Mesenchymal stem cell (in vitro differentiated cells and primary cell): Measurements from ENCODE around the gene C6orf62.
"Not testable (repeated sequence)": the region's sequence is repeated elsewhere in the genome, so short reads cannot be mapped to it uniquely, and the experiment has no call there.

Experiments used
- DNase-seq: peaks from one replicate; pipeline ENCODE4 v3.0.0-alpha.2; 2013
- H2AFZ ChIP-seq: one replicate; pipeline ENCODE4 v1.6.1; 2013; ENCODE audit warnings: low read depth, mild to moderate bottlenecking, control low read depth, inconsistent platforms, low read length, moderate library complexity
- H2AK5ac ChIP-seq: 2 replicates; pipeline ENCODE4 v1.6.1; 2013; ENCODE audit warnings: low read length, moderate library complexity, mild to moderate bottlenecking, inconsistent platforms; ENCODE audit not compliant: severe bottlenecking
- H2BK120ac ChIP-seq: one replicate; pipeline ENCODE4 v1.6.1; 2013; ENCODE audit warnings: low read depth, mild to moderate bottlenecking, inconsistent platforms, low read length, moderate library complexity
- H2BK12ac ChIP-seq, 2 experiments: one replicate each; pipeline ENCODE4 v1.6.1; 2013; ENCODE audit warnings: inconsistent platforms in 2 of 2, low read length in 2 of 2, mild to moderate bottlenecking in 2 of 2, moderate library complexity in 2 of 2, control low read depth in 1 of 2
- H2BK15ac ChIP-seq: one replicate; pipeline ENCODE4 v1.6.1; 2013; ENCODE audit warnings: mild to moderate bottlenecking, low read depth, inconsistent platforms; ENCODE audit not compliant: poor library complexity, severe bottlenecking
- H2BK5ac ChIP-seq: 2 replicates; pipeline ENCODE4 v1.6.1; 2013; ENCODE audit warnings: low read depth, mild to moderate bottlenecking, low read length, control low read depth, inconsistent platforms; ENCODE audit not compliant: poor library complexity, severe bottlenecking
- H3K14ac ChIP-seq, 2 experiments: one replicate each; pipeline ENCODE4 v1.6.1; 2013; ENCODE audit warnings: inconsistent platforms in 2 of 2, low read length in 2 of 2, control low read depth in 1 of 2, mild to moderate bottlenecking in 1 of 2, moderate library complexity in 1 of 2
- H3K18ac ChIP-seq, 2 experiments: one replicate each; pipeline ENCODE4 v1.6.1; 2013; ENCODE audit warnings: inconsistent platforms in 2 of 2, low read length in 2 of 2, control low read depth in 1 of 2, low read depth in 1 of 2, mild to moderate bottlenecking in 1 of 2
- H3K23ac ChIP-seq, 2 experiments: one replicate each; pipeline ENCODE4 v1.6.1; 2013; ENCODE audit warnings: inconsistent platforms in 2 of 2, low read length in 2 of 2, mild to moderate bottlenecking in 2 of 2, moderate library complexity in 2 of 2, control low read depth in 1 of 2
- H3K27ac ChIP-seq: 2 replicates; pipeline ENCODE4 v1.5.1; 2013; ENCODE audit warnings: mild to moderate bottlenecking, moderate library complexity, low read length, control low read depth, inconsistent platforms; ENCODE audit not compliant: poor library complexity, severe bottlenecking
- H3K27me3 ChIP-seq, 2 experiments: 2 replicates each; pipeline versions ENCODE4 v1.6.1 to v1.7.0; 2013; ENCODE audit warnings: low read length in 2 of 2, mild to moderate bottlenecking in 2 of 2, moderate library complexity in 2 of 2, control low read depth in 1 of 2, inconsistent platforms in 1 of 2; ENCODE audit not compliant: control insufficient read depth in 1 of 2, insufficient read depth in 1 of 2
- H3K36me3 ChIP-seq, 2 experiments: 2 replicates each; pipeline versions ENCODE4 v1.6.1 to v1.7.0; 2013; ENCODE audit warnings: low read length in 2 of 2, control low read depth in 1 of 2, inconsistent platforms in 1 of 2, low read depth in 1 of 2, mild to moderate bottlenecking in 1 of 2; ENCODE audit not compliant: insufficient read depth in 2 of 2, control insufficient read depth in 1 of 2
- H3K4ac ChIP-seq, 2 experiments: one replicate each; pipeline ENCODE4 v1.6.1; 2013; ENCODE audit warnings: inconsistent platforms in 2 of 2, low read length in 2 of 2, mild to moderate bottlenecking in 2 of 2, moderate library complexity in 2 of 2, control low read depth in 1 of 2, low read depth in 1 of 2
- H3K4me1 ChIP-seq: 2 replicates; pipeline ENCODE4 v1.6.1; 2013; ENCODE audit warnings: low read depth, low read length, control low read depth; ENCODE audit not compliant: control insufficient read depth, insufficient read depth
- H3K4me2 ChIP-seq: 2 replicates; pipeline ENCODE4 v1.6.1; 2013; ENCODE audit warnings: low read length, mild to moderate bottlenecking, inconsistent platforms; ENCODE audit not compliant: poor library complexity, severe bottlenecking
- H3K4me3 ChIP-seq, 2 experiments: 2 replicates each; pipeline versions ENCODE4 v1.5.1 to v1.7.0; 2013; ENCODE audit warnings: low read length in 2 of 2, mild to moderate bottlenecking in 2 of 2, control low read depth in 1 of 2, low read depth in 1 of 2; ENCODE audit not compliant: insufficient read depth in 1 of 2
- H3K79me1 ChIP-seq: replicated peaks from 2 replicates; pipeline ENCODE4 v1.6.1; 2013; ENCODE audit warnings: mild to moderate bottlenecking, control low read depth, low read length, inconsistent platforms; ENCODE audit not compliant: poor library complexity, severe bottlenecking
- H3K9ac ChIP-seq: 2 replicates; pipeline ENCODE4 v1.7.0; 2013; ENCODE audit warnings: mild to moderate bottlenecking, low read length, moderate library complexity
- H3K9me3 ChIP-seq: 2 replicates; pipeline ENCODE4 v1.7.0; 2013; ENCODE audit warnings: mild to moderate bottlenecking, low read length; ENCODE audit not compliant: control insufficient read depth
- H4K8ac ChIP-seq: one replicate; pipeline ENCODE4 v1.6.1; 2013; ENCODE audit warnings: inconsistent platforms, mild to moderate bottlenecking, low read length, moderate library complexity
- H4K91ac ChIP-seq: one replicate; pipeline ENCODE4 v1.6.1; 2013; ENCODE audit warnings: mild to moderate bottlenecking, low read length, inconsistent platforms
- WGBS: methylation state at CpG from one replicate; pipeline ENCODE4 v1.1.7; 2013; ENCODE audit warnings: mixed read lengths; 5-methylcytosine and 5-hydroxymethylcytosine counted together

C6orf62 gene

DNA sequence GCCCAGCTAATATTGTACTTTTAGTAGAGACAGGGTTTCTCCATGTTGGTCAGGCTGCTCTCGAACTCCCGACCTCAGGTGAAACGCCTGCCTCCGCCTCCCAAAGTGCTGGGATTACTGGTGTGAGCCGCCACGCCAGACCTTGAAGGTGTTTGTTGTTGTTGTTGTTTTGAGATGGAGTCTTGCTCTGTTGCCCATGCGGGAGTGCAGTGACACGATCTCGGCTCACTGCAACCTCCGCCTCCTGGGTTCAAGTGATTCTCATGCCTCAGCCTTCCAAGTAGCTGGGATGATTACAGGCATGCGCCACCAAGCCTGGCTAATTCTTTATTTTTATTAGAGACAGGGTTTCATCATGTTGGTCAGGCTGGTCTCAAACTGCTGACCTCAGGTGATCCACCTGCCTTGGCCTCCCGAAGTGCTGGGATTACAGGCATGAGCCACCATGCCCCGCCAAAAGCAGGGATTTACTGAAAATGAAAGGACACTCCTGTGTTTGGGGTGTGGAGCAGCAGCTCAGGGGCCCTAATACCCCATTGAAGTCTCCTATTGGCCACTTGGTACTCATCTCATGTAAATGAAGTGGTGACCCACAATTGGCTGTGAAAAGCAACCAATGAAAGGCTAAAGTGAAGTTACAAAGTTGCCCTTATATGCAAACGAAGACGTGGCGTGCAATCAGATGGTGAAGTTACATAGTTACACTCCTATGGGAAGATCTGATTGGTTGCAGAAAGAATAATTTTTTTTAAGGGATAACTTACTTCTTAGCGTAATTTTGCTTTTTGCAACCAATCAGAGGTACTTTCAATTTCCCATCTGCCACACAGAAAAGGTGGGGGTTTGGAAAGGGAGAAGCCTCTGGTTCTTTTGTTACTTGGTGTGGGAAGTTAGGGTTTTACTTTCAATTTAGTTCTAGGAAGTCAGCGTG is 50.6 kb downstream of the C6orf62 start:
- not testable (repeated sequence) for H3K4me1 ChIP-seq, H3K27ac ChIP-seq, H4K91ac ChIP-seq, H3K23ac ChIP-seq, H2AK5ac ChIP-seq, H2BK15ac ChIP-seq, H2BK12ac ChIP-seq, H3K27me3 ChIP-seq, H2BK120ac ChIP-seq, H4K8ac ChIP-seq, H2BK5ac ChIP-seq, H3K18ac ChIP-seq, H3K14ac ChIP-seq, H2AFZ ChIP-seq, H3K4me2 ChIP-seq, H3K4ac ChIP-seq, DNase-seq
- Histone ChIP-seq H3K9ac (peak overlapping the region; percentile 96), H3K9me3 (peaks cover 10% of the 10 kb centered on the region), H3K79me1 (peaks cover 19% of the 10 kb centered on the region), H3K36me3 (peaks cover 3 to 19% of the 10 kb centered on the region in 2 experiments), H3K4me3 (peak overlapping the region in 1 of 2 experiments; percentile 98)
- WGBS, result 99% methylated on average over 16 of the region's 18 CpGs

DNA sequence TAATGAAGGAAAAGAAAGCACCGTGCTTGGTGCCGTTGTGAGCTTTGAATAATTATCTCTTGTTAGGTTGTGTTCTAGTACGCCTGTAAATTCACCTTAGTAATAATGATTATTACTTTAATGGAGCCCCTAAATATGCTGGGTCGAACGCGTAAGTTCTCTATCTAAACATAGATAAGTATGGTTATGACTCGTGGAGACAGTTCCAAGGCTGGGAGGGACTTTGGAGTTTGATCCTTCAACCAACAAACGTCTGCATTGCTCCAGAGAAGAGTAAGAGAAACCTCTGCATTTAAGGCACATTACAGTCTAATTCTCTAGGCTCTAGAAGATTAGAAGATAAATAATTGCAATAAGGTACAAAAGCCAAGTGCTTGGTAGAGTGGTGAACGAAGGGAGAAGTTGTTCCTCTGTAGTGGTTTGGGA is 51.6 kb downstream of the C6orf62 start:
- H3K4ac ChIP-seq, result peak overlapping the region in 1 of 2 experiments; percentile 88

GRCh38 chr6:24666641-24667377 is 52.1 kb downstream of the C6orf62 start, which contains the start of the genes ACOT13 and TDP2:
Gene ACOT13 (plus strand): TSS chr6:24667077. CDS start chr6:24667264, 187 bp downstream.
Gene TDP2 (minus strand): TSS chr6:24666899. CDS start chr6:24666862, 37 bp downstream.
- peak within 1 kb of the TSS; percentile 91 for H3K27ac ChIP-seq
- peak within 1 kb of the TSS; percentile 93 to 96 for H3K18ac ChIP-seq
- peak; percentile 98 for DNase-seq
- peak within 1 kb of the TSS; percentile 86 for H3K4me2 ChIP-seq
- no peaks in the 10 kb centered on the region for H3K27me3 ChIP-seq
- H3K4me1 ChIP-seq, result peaks cover 7% of the 10 kb centered on the region
- H2BK12ac ChIP-seq, result peak within 1 kb of the TSS in 1 of 2 experiments; percentile 70
- H3K36me3 ChIP-seq, result peaks cover 6 to 35% of the 10 kb centered on the region in 2 experiments
- H3K4ac ChIP-seq, result peak within 1 kb of the TSS; percentile 75 to 94
- H2AK5ac ChIP-seq, result no peak within 1 kb of the TSS
- peak within 1 kb of the TSS; percentile 97 for H2AFZ ChIP-seq
- peak within 1 kb of the TSS; percentile 41 for H2BK15ac ChIP-seq
- peaks cover 7% of the 10 kb centered on the region for H3K9me3 ChIP-seq
- no peak within 1 kb of the TSS for H2BK120ac ChIP-seq
- peaks cover 21% of the 10 kb centered on the region for H3K79me1 ChIP-seq
- peak within 1 kb of the TSS; percentile 93 to 98 for H3K4me3 ChIP-seq
- under 1% methylated on average over 62 of the region's 62 CpGs for WGBS
- peak within 1 kb of the TSS in 1 of 2 experiments; percentile 92 for H3K23ac ChIP-seq
- peak within 1 kb of the TSS; percentile 98 for H4K8ac ChIP-seq
- H3K9ac ChIP-seq, result peak within 1 kb of the TSS; percentile 96
- peak within 1 kb of the TSS; percentile 88 for H4K91ac ChIP-seq
- H2BK5ac ChIP-seq, result peak within 1 kb of the TSS; percentile 71
- peak within 1 kb of the TSS in 1 of 2 experiments; percentile 96 for H3K14ac ChIP-seq

More for the DNA sequence above, 51.6 kb downstream of the C6orf62 start:
- Histone ChIP-seq H3K4me2 (peak overlapping the region; percentile 45), H3K9ac (peak overlapping the region; percentile 96), H3K18ac (peak overlapping the region; percentile 23 to 96), H3K27ac (peak overlapping the region; percentile 90), H3K4me3 (peak overlapping the region; percentile 93 to 98), H2BK120ac (no peak overlapping the region), H2AFZ (peak overlapping the region; percentile 72), H3K9me3 (peaks cover 7% of the 10 kb centered on the region), H3K4me1 (peaks cover 5% of the 10 kb centered on the region), H3K79me1 (peaks cover 20% of the 10 kb centered on the region), H4K8ac (no peak overlapping the region), H2BK5ac (peak overlapping the region; percentile 71), H3K23ac (no peak overlapping the region), H2BK15ac (no peak overlapping the region), H3K14ac (no peak overlapping the region), H2AK5ac (no peak overlapping the region), H4K91ac (no peak overlapping the region), H3K36me3 (peaks cover 5 to 29% of the 10 kb centered on the region in 2 experiments), H3K27me3 (no peaks in the 10 kb centered on the region), H2BK12ac (no peak overlapping the region)
- WGBS, result 41% methylated on average over 2 of the region's 9 CpGs
- DNase-seq, result no peak
